Measurements from ENCODE around the gene AKAP13. TPM values are rescaled to one million over a fixed set of nuclear protein-coding genes. Genes with fewer than 3 reads are reported as not detected.
A peak's percentile ranks its signal among the peaks of the same experiment; 100 is the strongest.

The AKAP13 gene
- total and polyA plus RNA-seq, 2 of the 13 experiments (the other 11 are each of a cell fraction or from before 2014, with no cell fraction given) = 6.7 to 27.1 TPM

DNA sequence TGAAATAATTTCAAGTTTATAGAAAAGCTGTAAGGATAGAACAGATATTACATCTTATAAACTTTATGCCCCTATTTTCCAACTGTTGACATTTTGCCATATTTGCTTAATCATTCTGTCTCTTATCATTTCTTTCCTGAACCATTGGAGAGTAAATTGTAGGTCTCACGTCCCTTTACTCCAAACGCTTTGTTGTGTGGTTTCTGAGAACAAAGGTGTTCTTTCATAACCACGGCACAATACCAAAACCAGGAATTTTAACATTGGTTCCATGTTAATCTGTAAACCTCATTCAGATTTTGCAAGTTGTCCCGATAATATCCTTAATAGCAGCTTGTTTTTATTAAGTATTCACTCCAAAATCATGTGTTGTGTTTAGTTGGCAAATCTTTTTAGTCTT is 134.8 kb downstream of the AKAP13 start (continued):
- TF ChIP-seq, protein P1, sequence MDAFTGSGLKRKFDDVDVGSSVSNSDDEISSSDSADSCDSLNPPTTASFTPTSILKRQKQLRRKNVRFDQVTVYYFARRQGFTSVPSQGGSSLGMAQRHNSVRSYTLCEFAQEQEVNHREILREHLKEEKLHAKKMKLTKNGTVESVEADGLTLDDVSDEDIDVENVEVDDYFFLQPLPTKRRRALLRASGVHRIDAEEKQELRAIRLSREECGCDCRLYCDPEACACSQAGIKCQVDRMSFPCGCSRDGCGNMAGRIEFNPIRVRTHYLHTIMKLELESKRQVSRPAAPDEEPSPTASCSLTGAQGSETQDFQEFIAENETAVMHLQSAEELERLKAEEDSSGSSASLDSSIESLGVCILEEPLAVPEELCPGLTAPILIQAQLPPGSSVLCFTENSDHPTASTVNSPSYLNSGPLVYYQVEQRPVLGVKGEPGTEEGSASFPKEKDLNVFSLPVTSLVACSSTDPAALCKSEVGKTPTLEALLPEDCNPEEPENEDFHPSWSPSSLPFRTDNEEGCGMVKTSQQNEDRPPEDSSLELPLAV (CRISPR knock-in tag; conservative IDR thresholded peaks at IDR 0.05; ENCODE audit: low read depth) = no peak
- no peak for TF ChIP-seq ZNF557 (CRISPR knock-in tag; IDR thresholded peaks at IDR 0.05)
- no peak for TF ChIP-seq ZNF749 (CRISPR knock-in tag; IDR thresholded peaks at IDR 0.05; ENCODE audit: borderline replicate concordance)
- no peak for TF ChIP-seq MBD4 (IDR thresholded peaks at IDR 0.05; ENCODE audit: borderline replicate concordance, low read length)
- TF ChIP-seq, protein P2, sequence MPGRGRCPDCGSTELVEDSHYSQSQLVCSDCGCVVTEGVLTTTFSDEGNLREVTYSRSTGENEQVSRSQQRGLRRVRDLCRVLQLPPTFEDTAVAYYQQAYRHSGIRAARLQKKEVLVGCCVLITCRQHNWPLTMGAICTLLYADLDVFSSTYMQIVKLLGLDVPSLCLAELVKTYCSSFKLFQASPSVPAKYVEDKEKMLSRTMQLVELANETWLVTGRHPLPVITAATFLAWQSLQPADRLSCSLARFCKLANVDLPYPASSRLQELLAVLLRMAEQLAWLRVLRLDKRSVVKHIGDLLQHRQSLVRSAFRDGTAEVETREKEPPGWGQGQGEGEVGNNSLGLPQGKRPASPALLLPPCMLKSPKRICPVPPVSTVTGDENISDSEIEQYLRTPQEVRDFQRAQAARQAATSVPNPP (CRISPR knock-in tag; IDR thresholded peaks at IDR 0.05) = no peak
- TF ChIP-seq, protein P3, sequence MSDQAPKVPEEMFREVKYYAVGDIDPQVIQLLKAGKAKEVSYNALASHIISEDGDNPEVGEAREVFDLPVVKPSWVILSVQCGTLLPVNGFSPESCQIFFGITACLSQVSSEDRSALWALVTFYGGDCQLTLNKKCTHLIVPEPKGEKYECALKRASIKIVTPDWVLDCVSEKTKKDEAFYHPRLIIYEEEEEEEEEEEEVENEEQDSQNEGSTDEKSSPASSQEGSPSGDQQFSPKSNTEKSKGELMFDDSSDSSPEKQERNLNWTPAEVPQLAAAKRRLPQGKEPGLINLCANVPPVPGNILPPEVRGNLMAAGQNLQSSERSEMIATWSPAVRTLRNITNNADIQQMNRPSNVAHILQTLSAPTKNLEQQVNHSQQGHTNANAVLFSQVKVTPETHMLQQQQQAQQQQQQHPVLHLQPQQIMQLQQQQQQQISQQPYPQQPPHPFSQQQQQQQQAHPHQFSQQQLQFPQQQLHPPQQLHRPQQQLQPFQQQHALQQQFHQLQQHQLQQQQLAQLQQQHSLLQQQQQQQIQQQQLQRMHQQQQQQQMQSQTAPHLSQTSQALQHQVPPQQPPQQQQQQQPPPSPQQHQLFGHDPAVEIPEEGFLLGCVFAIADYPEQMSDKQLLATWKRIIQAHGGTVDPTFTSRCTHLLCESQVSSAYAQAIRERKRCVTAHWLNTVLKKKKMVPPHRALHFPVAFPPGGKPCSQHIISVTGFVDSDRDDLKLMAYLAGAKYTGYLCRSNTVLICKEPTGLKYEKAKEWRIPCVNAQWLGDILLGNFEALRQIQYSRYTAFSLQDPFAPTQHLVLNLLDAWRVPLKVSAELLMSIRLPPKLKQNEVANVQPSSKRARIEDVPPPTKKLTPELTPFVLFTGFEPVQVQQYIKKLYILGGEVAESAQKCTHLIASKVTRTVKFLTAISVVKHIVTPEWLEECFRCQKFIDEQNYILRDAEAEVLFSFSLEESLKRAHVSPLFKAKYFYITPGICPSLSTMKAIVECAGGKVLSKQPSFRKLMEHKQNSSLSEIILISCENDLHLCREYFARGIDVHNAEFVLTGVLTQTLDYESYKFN (CRISPR knock-in tag; conservative IDR thresholded peaks at IDR 0.05) = peak; percentile 46; the same call in 1 of the 2 replicates
- TF ChIP-seq GTF3A (CRISPR knock-in tag; conservative IDR thresholded peaks at IDR 0.05) = no peak
- no peak for TF ChIP-seq ZNF782 (CRISPR knock-in tag; IDR thresholded peaks at IDR 0.05; ENCODE audit: borderline replicate concordance)
- TF ChIP-seq ZNF451 (CRISPR knock-in tag; IDR thresholded peaks at IDR 0.05) = no peak
- no peak for TF ChIP-seq FOXP1 (IDR thresholded peaks at IDR 0.05)
- TF ChIP-seq FOXP1 (CRISPR knock-in tag; IDR thresholded peaks at IDR 0.05) = 0 out of 2 replicates have a peak, but pooled peaks have one; percentile 23
- TF ChIP-seq, protein P4, sequence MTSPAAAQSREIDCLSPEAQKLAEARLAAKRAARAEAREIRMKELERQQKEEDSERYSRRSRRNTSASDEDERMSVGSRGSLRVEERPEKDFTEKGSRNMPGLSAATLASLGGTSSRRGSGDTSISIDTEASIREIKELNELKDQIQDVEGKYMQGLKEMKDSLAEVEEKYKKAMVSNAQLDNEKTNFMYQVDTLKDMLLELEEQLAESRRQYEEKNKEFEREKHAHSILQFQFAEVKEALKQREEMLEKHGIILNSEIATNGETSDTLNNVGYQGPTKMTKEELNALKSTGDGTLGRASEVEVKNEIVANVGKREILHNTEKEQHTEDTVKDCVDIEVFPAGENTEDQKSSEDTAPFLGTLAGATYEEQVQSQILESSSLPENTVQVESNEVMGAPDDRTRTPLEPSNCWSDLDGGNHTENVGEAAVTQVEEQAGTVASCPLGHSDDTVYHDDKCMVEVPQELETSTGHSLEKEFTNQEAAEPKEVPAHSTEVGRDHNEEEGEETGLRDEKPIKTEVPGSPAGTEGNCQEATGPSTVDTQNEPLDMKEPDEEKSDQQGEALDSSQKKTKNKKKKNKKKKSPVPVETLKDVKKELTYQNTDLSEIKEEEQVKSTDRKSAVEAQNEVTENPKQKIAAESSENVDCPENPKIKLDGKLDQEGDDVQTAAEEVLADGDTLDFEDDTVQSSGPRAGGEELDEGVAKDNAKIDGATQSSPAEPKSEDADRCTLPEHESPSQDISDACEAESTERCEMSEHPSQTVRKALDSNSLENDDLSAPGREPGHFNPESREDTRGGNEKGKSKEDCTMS (CRISPR knock-in tag; conservative IDR thresholded peaks at IDR 0.05) = no peak
- TF ChIP-seq GATAD2A (CRISPR knock-in tag; IDR thresholded peaks at IDR 0.05) = 0 out of 2 replicates have a peak, but pooled peaks have one; percentile 35
- no peak for TF ChIP-seq FOXA1 (IDR thresholded peaks at IDR 0.05)
- peak; percentile 34; the same call in 1 of the 2 replicates for TF ChIP-seq FOXA1 (CRISPR knock-in tag; IDR thresholded peaks at IDR 0.05)
- no peak for TF ChIP-seq CCAR2 (optimal IDR thresholded peaks at IDR 0.05; ENCODE audit: low read depth, low read length)
- TF ChIP-seq ZNF367 (CRISPR knock-in tag; IDR thresholded peaks at IDR 0.05; ENCODE audit: borderline replicate concordance) = no peak
- no peak for TF ChIP-seq SRSF4 (IDR thresholded peaks at IDR 0.05; ENCODE audit: low read depth, low read length, poor library complexity, severe bottlenecking)
- no peak for TF ChIP-seq ZSCAN29 (CRISPR knock-in tag; conservative IDR thresholded peaks at IDR 0.05)
- no peak for TF ChIP-seq AHR (CRISPR knock-in tag; IDR thresholded peaks at IDR 0.05)
- 0 out of 2 replicates have a peak, but pooled peaks have one; percentile 30 for TF ChIP-seq SAP130 (CRISPR knock-in tag; IDR thresholded peaks at IDR 0.05; ENCODE audit: low read depth)
- TF ChIP-seq, protein P5, sequence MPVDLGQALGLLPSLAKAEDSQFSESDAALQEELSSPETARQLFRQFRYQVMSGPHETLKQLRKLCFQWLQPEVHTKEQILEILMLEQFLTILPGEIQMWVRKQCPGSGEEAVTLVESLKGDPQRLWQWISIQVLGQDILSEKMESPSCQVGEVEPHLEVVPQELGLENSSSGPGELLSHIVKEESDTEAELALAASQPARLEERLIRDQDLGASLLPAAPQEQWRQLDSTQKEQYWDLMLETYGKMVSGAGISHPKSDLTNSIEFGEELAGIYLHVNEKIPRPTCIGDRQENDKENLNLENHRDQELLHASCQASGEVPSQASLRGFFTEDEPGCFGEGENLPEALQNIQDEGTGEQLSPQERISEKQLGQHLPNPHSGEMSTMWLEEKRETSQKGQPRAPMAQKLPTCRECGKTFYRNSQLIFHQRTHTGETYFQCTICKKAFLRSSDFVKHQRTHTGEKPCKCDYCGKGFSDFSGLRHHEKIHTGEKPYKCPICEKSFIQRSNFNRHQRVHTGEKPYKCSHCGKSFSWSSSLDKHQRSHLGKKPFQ (CRISPR knock-in tag; IDR thresholded peaks at IDR 0.05; ENCODE audit: insufficient replicate concordance) = no peak
